ENCODE results near the gene TRAPPC6A. TPM values are rescaled to one million over a fixed set of nuclear protein-coding genes. Genes with fewer than 3 reads are reported as not detected.

The TRAPPC6A gene
- total and polyA plus RNA-seq, 11 donors = 7.7 to 22.8 (median 18.6) TPM

DNA sequence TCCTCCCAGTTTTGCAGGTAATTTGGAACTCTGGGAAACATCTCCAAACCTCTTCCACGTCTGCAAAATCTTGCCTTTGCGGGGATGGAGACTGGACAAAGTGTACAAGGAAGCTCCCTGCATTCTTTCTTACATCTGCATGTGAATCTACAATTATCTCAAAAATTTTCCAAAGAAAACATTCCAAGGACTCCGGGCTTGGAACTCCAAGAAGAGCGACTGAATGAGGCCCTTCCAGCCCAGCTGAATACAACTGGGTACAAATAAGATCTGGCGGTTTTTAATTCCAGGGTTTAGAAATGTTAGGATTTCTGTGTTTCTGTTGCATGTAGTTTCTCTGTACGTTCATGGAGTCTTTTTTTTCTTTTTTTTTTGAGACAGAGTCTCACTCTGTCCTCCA is 38.6 kb upstream of the TRAPPC6A start:
- no peak overlapping the region for H3K4me3 ChIP-seq
- no peaks in the 10 kb centered on the region for H3K36me3 ChIP-seq
- no peaks in the 10 kb centered on the region for H3K9me3 ChIP-seq
- H3K27ac ChIP-seq = no peak overlapping the region
- WGBS, 4 donors = 61 to 67% (median 62%) methylated on average over 6 of the region's 6 CpGs
- no peak for ATAC-seq
- peaks cover 0 to 36% (median 14%) of the 10 kb centered on the region in 9 donors for H3K27me3 ChIP-seq
- peaks cover 0 to 29% (median 8%) of the 10 kb centered on the region in 12 donors for H3K4me1 ChIP-seq
- no peak for TF ChIP-seq POLR2A (IDR thresholded peaks at IDR 0.05)
- TF ChIP-seq, protein P1, sequence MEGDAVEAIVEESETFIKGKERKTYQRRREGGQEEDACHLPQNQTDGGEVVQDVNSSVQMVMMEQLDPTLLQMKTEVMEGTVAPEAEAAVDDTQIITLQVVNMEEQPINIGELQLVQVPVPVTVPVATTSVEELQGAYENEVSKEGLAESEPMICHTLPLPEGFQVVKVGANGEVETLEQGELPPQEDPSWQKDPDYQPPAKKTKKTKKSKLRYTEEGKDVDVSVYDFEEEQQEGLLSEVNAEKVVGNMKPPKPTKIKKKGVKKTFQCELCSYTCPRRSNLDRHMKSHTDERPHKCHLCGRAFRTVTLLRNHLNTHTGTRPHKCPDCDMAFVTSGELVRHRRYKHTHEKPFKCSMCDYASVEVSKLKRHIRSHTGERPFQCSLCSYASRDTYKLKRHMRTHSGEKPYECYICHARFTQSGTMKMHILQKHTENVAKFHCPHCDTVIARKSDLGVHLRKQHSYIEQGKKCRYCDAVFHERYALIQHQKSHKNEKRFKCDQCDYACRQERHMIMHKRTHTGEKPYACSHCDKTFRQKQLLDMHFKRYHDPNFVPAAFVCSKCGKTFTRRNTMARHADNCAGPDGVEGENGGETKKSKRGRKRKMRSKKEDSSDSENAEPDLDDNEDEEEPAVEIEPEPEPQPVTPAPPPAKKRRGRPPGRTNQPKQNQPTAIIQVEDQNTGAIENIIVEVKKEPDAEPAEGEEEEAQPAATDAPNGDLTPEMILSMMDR (IDR thresholded peaks at IDR 0.05) = no peak
- DNase-seq = no peak
- intact Hi-C loops (cut with DNase I) = no loop called here

DNA sequence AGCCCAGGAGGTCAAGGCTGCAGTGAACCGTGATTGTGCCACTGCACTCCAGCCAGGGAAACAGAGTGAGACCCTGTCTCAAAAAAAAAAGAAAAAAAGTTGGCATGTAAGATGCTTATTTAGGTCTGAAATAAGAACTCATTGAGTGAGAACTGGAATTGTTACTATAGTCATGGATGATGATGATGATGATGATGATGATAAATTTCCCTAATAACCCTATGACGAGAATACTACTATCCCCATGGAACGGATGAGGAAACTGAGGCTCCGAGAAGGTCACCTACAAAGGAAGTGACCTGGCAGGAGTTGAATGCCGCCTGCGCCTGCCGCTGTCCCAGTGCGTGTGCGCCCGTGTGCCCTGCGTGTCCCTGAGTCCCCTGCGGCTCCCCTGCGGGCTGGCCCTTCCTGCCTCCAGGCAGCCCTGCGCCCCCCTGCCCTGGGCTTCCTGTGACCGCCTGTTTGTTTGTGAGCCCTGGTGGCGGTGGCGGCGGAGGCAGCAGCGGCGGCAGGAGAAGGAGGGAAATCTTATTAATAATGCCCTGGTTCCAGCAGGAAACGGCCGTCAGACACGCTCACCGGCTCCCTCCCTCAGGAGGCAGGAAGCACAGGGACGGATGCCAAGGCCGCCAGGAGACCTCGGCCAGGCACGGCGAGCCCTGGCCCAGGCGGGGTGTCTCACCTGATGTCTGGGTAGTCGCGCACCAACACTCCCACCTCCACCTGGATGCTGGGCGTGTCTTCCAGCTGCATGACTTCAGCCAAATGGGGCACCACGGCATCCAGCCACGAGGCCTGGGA is 37.6 kb upstream of the TRAPPC6A start:
- peak in 2 of 5 donors; percentile 27 to 40 for DNase-seq

DNA sequence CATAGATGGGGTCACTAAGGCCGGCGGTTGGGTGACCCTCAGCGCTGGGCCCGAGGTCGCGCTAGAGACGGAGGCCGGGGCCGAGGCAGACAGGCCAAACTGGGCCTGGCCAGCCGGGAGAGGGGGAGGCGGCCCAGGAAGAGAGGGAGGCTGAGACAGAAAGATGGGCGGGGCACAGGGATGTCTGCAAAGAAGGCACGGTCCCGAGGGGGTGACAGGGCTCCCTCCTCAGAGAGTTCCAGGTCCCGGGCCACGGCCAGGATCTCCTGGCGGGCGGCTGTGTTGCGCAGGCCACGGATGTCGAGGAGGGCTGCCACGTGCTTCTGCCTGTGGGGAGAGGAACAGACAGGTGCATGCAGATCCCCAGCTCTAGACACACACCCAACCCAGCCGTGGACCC is 35.0 kb upstream of the TRAPPC6A start:
- no peaks in the 10 kb centered on the region for H3K9me3 ChIP-seq
- TF ChIP-seq POLR2A (IDR thresholded peaks at IDR 0.05) = no peak
- TF ChIP-seq, protein P1 (IDR thresholded peaks at IDR 0.05) = no peak
- peak overlapping the region in 8 of 12 donors; percentile 9 to 76 (median 60) for H3K27ac ChIP-seq
- intact Hi-C loops (cut with DNase I) = loop anchor here in 1 of 10 donors (5.0 kb wide), 1 partner anchor 34 kb away; the partner anchor contains the start of gene EXOC3L2
- H3K27me3 ChIP-seq = peaks cover 0 to 37% (median 14%) of the 10 kb centered on the region in 9 donors
- DNase-seq (no peak), ATAC-seq (no peak)
- H3K4me3 ChIP-seq = no peak overlapping the region
- H3K36me3 ChIP-seq = no peaks in the 10 kb centered on the region
- peaks cover 0 to 34% (median 15%) of the 10 kb centered on the region in 12 donors for H3K4me1 ChIP-seq
- 70 to 84% (median 76%) methylated on average over 23 of the region's 23 CpGs for WGBS, 4 donors

More for the DNA sequence above, 37.6 kb upstream of the TRAPPC6A start:
- no peaks in the 10 kb centered on the region for H3K36me3 ChIP-seq
- H3K27ac ChIP-seq = peak overlapping the region in 2 of 12 donors; percentile 1 to 27
- peak overlapping the region in 6 of 12 donors; percentile 5 to 21 (median 10) for H3K4me3 ChIP-seq
- no peak for TF ChIP-seq POLR2A (IDR thresholded peaks at IDR 0.05)
- TF ChIP-seq, protein P1 (IDR thresholded peaks at IDR 0.05) = no peak
- peaks cover 0 to 34% (median 11%) of the 10 kb centered on the region in 12 donors for H3K4me1 ChIP-seq
- intact Hi-C loops (cut with DNase I) = no loop called here
- peak in 1 of 4 donors; percentile 17 for ATAC-seq
- WGBS, 4 donors = 18 to 26% (median 22%) methylated on average over 29 to 35 of the region's 35 CpGs
- H3K9me3 ChIP-seq = no peaks in the 10 kb centered on the region
- peaks cover 0 to 37% (median 14%) of the 10 kb centered on the region in 9 donors for H3K27me3 ChIP-seq

DNA sequence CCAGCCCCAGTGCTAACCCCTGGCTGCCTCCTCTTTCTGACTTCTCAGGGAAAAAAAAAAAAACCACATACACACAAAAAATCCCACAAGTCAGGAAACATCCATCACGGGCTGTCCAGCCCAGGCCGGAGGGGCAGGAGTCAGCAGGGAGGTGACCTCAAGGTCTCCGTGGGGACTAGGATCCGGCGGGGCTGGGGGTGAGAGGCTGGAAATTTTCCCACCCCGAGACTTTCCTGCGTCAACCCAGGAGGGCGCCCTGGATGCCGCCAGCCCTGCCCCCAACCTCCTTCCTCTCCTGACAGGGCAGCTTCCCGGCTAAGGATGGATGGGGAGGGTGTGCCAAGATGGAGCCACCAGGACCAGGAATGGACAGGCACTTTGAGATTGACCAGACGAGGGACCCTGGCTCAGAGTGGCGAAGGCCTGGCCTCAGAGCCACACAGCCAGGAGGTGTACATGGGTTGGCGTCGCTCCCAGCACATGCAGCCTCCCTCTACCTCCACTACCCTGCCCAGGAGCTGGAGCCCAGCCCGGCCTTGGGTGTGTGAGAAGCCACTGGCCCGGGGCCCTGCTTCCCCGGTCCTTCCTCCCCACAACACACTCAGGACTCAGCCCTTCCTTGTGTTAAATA is 33.8 kb upstream of the TRAPPC6A start:
- Histone ChIP-seq H3K27me3 (peaks cover 0 to 27% (median 7%) of the 10 kb centered on the region in 9 donors), H3K9me3 (no peaks in the 10 kb centered on the region), H3K4me3 (no peak overlapping the region), H3K4me1 (peaks cover 0 to 34% (median 12%) of the 10 kb centered on the region in 12 donors), H3K36me3 (no peaks in the 10 kb centered on the region), H3K27ac (peak overlapping the region; percentile 25 to 76 (median 54))
- WGBS, 4 donors = 29 to 40% (median 31%) methylated on average over 14 to 17 of the region's 17 CpGs
- peak; percentile 53 to 80 (median 64) for DNase-seq
- intact Hi-C loops (cut with DNase I) = loop anchor here in 1 of 10 donors (5.0 kb wide), 1 partner anchor 35 kb away; the partner anchor contains the start of gene EXOC3L2
- peak; percentile 82 to 92 (median 86) for ATAC-seq
- no peak for TF ChIP-seq POLR2A (IDR thresholded peaks at IDR 0.05)
- TF ChIP-seq, protein P1 (IDR thresholded peaks at IDR 0.05) = no peak
